ENCODE measurements around the gene CENPA.

Gene CENPA

DNA sequence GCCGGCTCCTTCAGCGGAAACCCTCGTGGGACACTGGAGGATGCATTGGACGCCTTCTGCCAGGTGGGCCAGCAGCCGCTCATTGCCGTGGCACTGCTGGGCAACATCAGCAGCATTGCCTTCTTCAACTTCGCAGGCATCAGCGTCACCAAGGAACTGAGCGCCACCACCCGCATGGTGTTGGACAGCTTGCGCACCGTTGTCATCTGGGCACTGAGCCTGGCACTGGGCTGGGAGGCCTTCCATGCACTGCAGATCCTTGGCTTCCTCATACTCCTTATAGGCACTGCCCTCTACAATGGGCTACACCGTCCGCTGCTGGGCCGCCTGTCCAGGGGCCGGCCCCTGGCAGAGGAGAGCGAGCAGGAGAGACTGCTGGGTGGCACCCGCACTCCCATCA lies 7.8 kb upstream of the CENPA start:
- TF ChIP-seq, protein P1, sequence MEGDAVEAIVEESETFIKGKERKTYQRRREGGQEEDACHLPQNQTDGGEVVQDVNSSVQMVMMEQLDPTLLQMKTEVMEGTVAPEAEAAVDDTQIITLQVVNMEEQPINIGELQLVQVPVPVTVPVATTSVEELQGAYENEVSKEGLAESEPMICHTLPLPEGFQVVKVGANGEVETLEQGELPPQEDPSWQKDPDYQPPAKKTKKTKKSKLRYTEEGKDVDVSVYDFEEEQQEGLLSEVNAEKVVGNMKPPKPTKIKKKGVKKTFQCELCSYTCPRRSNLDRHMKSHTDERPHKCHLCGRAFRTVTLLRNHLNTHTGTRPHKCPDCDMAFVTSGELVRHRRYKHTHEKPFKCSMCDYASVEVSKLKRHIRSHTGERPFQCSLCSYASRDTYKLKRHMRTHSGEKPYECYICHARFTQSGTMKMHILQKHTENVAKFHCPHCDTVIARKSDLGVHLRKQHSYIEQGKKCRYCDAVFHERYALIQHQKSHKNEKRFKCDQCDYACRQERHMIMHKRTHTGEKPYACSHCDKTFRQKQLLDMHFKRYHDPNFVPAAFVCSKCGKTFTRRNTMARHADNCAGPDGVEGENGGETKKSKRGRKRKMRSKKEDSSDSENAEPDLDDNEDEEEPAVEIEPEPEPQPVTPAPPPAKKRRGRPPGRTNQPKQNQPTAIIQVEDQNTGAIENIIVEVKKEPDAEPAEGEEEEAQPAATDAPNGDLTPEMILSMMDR (IDR thresholded peaks at IDR 0.05; ENCODE audit: low read depth, low read length, missing control alignments) = no peak
- DNase-seq (ENCODE audit: extremely low read depth, low read depth) = no peak
- no peak overlapping the region for H3K4me3 ChIP-seq (replicated peaks; ENCODE audit: low read depth, low read length)

DNA sequence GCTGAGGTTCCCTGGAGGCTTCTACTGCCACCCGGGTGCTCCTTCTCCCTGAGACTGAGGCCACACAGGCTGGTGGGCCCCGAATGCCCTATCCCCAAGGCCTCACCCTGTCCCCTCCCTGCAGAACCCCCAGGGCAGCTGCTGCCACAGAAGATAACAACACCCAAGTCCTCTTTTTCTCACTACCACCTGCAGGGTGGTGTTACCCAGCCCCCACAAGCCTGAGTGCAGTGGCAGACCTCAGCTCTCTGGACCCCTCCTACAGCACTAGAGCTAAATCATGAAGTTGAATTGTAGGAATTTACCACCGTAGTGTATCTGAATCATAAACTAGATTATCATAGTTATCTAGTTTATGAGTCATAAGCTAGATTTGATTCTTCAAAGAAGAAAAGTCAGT lies 7.3 kb upstream of the CENPA start:
- TF ChIP-seq, protein P1 (IDR thresholded peaks at IDR 0.05; ENCODE audit: low read depth, low read length, missing control alignments) = no peak
- no peak overlapping the region for H3K4me3 ChIP-seq (replicated peaks; ENCODE audit: low read depth, low read length)
- no peak for DNase-seq (ENCODE audit: extremely low read depth, low read depth)

DNA sequence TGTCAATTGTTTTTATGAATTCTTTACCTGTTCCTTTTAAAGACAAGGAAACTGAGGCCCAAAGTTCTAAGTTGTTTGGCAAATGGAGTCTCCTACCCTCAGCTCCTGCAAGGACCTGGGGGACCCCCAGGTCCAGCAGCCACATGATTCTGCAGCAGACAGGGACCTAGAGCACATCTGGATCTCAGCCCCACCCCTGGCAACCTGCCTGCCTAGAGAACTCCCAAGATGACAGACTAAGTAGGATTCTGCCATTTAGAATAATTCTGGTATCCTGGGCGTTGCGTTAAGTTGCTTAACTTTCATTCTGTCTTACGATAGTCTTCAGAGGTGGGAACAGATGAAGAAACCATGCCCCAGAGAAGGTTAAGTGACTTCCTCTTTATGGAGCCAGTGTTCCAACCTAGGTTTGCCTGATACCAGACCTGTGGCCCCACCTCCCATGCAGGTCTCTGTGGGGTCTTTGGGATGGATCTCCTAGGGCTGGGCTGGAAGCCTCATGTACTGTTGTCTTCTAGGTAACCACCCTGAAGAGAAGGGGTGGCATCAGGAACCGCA lies 5.6 kb upstream of the CENPA start:
- no peak overlapping the region for H3K4me3 ChIP-seq (replicated peaks; ENCODE audit: low read depth, low read length)
- no peak for DNase-seq (ENCODE audit: extremely low read depth, low read depth)
- TF ChIP-seq, protein P1 (IDR thresholded peaks at IDR 0.05; ENCODE audit: low read depth, low read length, missing control alignments) = no peak

DNA sequence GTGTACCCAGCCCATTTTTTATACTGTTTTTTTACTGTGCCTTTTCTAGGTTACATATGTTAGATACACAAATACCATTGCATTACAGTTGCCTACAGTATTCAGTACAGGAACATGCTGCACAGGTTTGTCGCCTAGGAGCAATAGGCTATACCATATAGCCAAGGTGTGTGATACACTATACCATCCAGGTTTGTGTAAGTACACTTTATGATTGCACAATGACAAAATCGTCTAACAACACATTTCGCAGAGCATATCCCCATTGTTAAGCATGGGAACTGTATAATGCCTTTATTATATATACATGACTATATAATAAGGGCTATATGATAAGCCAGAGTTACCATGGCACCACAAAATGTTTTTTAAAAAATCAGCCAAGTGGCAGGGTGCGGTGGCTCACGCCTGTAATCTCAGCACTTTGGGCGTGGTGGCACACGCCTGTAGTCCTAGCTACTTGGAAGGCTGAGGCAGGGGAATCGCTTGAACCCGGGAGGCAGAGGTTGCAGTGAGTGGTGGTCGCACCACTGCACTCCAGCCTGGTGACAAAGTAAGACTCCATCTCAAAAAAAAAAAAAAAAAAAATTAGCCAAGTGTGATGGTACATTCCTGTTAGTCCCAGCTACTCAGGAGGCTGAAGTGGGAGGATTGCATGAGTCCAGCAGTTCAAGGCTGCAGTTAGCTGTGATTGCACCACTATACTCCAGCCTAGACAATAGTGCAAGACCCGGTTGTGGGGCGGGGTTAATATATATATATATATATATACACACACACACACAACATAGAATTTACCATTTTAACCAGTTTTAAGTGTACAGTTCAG lies 2.8 kb upstream of the CENPA start:
- TF ChIP-seq, protein P1 (IDR thresholded peaks at IDR 0.05; ENCODE audit: low read depth, low read length, missing control alignments) = no peak
- no peak for DNase-seq (ENCODE audit: extremely low read depth, low read depth)
- H3K4me3 ChIP-seq (replicated peaks; ENCODE audit: low read depth, low read length) = no peak overlapping the region

DNA sequence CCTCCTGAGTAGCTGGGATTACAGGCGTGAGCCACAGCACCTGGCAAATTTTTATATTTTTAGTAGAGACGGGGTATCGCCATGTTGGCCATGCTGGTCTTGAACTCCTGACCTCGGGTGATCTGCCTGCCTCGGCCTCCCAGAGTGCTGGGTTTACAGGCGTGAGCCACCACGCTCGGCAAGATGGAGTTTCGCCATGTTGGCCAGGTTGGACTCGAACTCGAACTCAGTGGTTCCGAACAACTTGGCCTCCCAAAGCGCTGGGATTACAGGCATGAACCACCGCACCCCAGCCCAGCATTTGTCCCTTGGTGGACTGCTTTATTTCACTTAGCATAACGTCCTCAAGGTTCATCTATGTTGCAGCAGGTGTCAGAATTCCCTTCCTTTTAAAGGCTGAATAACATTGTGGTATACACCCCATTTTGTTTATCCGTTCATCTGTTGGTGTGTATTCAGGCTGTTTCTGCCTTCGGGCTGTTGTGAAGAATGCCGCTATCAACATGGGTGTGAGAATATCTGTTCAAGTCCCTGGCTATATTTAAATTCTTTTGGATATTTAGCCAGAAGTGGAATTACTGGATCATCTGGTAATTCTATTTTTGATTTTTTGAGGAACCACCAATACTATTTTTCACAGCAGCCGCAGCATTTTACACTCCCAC lies 1.2 kb upstream of the CENPA start:
- TF ChIP-seq, protein P1 (IDR thresholded peaks at IDR 0.05; ENCODE audit: low read depth, low read length, missing control alignments) = no peak
- DNase-seq (ENCODE audit: extremely low read depth, low read depth) = no peak
- H3K4me3 ChIP-seq (replicated peaks; ENCODE audit: low read depth, low read length) = peak overlapping the region; percentile 77; the same call in 1 of the 2 replicates

DNA sequence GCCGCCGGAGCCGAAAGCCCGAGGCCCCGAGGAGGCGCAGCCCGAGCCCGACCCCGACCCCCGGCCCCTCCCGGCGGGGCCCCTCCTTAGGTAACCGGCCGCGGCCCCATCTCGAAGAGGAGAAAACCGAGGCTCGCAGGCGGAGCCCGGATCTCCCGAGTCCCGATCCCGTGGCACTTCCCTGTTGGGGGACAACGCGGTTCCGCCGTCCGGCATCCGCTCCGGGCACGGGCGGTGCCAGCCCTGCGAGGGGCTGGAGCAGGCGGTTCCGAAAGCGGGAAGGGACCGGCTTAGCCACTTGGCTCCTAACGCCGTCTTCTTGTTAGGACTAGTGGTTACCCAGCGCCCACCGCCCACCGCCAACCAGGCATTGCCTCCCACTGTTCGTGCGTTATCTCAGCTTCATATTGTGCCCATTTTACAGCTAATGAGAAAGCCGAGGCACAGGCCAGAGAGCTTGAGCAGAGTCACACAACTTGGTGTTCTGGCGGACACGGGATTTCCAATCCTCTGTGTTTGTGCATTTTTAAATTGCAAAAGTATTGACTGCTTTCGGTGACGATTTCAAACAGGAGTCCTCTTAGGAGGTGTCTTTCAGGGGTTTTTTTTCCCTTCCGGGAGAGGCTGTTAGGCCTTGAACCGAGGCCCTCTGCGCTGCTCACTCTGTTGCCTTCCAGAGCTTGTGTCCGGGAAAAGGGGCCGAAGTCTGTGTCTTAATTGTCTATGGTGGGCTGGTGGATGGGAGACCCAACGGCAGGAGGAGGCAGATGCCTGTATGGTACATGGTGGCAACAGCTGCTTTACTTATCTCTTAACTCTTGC lies 562 bp downstream of the CENPA start:
- TF ChIP-seq, protein P1 (IDR thresholded peaks at IDR 0.05; ENCODE audit: low read depth, low read length, missing control alignments) = no peak
- DNase-seq (ENCODE audit: extremely low read depth, low read depth) = no peak
- peak overlapping the region; percentile 77 for H3K4me3 ChIP-seq (replicated peaks; ENCODE audit: low read depth, low read length)
